GM12878 (cell line): ENCODE results near the gene GPC6. TPM values are rescaled to one million over a fixed set of nuclear protein-coding genes. Genes with fewer than 3 reads are reported as not detected.

Source experiments
- ATAC-seq: fragments of 200-7000 bp; cut with Tn5 transposase; 3 replicates; pipeline ENCODE4 v1.9.1; 2020; ENCODE audit warnings: mild to moderate bottlenecking, moderate library complexity
- BruUV-seq: library from RNA; stranded (reverse); fragments of 400-500 nt; replicated peaks from 2 replicates; lab custom pipeline; 2021; lab: Mats Ljungman, UMichigan
- CTCF ChIA-PET: fragments of 300-600 bp; sonication (Branson Sonifier 250); formaldehyde crosslinking; extraction: SDS; loops from one replicate; lab custom pipeline; 2021; ENCODE audit warnings: inconsistent platforms; lab: Yijun Ruan, JAX
- POLR2A ChIA-PET: fragments of 350-600 bp; formaldehyde crosslinking; extraction: SDS; loops from one replicate; lab custom pipeline; 2021; ENCODE audit warnings: inconsistent platforms; lab: Charles Lee
- RAD21 ChIA-PET: fragments of 300-600 bp; sonication (Branson Sonifier 250); formaldehyde crosslinking; loops from one replicate; lab custom pipeline; 2023; ENCODE audit warnings: antibody characterized with exemption; ENCODE audit not compliant: unreplicated experiment; lab: Charles Lee
- SMC1A ChIA-PET: fragments of 300-600 bp; sonication (Branson Sonifier 250); formaldehyde crosslinking; loops from one replicate; lab custom pipeline; 2023; ENCODE audit not compliant: unreplicated experiment, uncharacterized antibody; lab: Charles Lee
- DNase-seq: peaks from one replicate; pipeline ENCODE4 v3.0.0-alpha.2; 2011; ENCODE audit warnings: low read depth, low spot score
- FAIRE-seq: peaks from 3 replicates; lab custom pipeline; 2011; peaks lifted over from hg19 to GRCh38; lab: Jason Lieb, UNC
- H2AFZ ChIP-seq: 2 replicates; pipeline ENCODE4 v1.6.0; 2011; ENCODE audit warnings: low read depth, low read length, control low read depth; ENCODE audit not compliant: control insufficient read depth
- H3K27ac ChIP-seq: 2 replicates; pipeline ENCODE4 v1.5.1; 2011; ENCODE audit warnings: control low read depth; ENCODE audit not compliant: control insufficient read depth, insufficient read depth
- H3K27me3 ChIP-seq, 2 experiments: replicated peaks in 1 of 2; 2 replicates each; pipeline versions ENCODE4 v1.6.0 to v1.6.1; 2011; ENCODE audit warnings: low read length in 1 of 2; ENCODE audit not compliant: control insufficient read depth in 2 of 2, insufficient read depth in 2 of 2
- H3K36me3 ChIP-seq, 2 experiments: 2 replicates each; pipeline ENCODE4 v1.5.1; 2011; ENCODE audit warnings: low read length in 1 of 2; ENCODE audit not compliant: control insufficient read depth in 2 of 2, insufficient read depth in 2 of 2
- H3K4me1 ChIP-seq: 2 replicates; pipeline ENCODE4 v1.6.1; 2011; ENCODE audit warnings: mild to moderate bottlenecking, low read length, moderate library complexity, mixed read lengths; ENCODE audit not compliant: control insufficient read depth, insufficient read depth
- H3K4me2 ChIP-seq: 2 replicates; pipeline ENCODE4 v1.6.0; 2011; ENCODE audit warnings: control low read depth; ENCODE audit not compliant: control insufficient read depth, insufficient read depth
- H3K4me3 ChIP-seq: fragments of 200-600 bp; sonication (generic); 2 replicates; pipeline ENCODE4 v1.5.1; 2016
- H3K79me2 ChIP-seq: 2 replicates; pipeline ENCODE4 v1.6.0; 2011; ENCODE audit warnings: low read length; ENCODE audit not compliant: control insufficient read depth, insufficient read depth
- H3K9ac ChIP-seq: 2 replicates; pipeline ENCODE4 v1.8.0; 2011; ENCODE audit warnings: low read length, control low read depth, mixed read lengths; ENCODE audit not compliant: control insufficient read depth, insufficient read depth
- H3K9me3 ChIP-seq: replicated peaks from 3 replicates; pipeline ENCODE4 v1.5.1; 2011; ENCODE audit warnings: mild to moderate bottlenecking, low read length; ENCODE audit not compliant: control insufficient read depth, insufficient read depth
- H4K20me1 ChIP-seq: 2 replicates; pipeline ENCODE4 v1.6.0; 2011; ENCODE audit not compliant: control insufficient read depth, insufficient read depth
- ATF7 ChIP-seq: fragments of 450-650 bp; IDR thresholded peaks from 2 replicates; pipeline ENCODE4 v1.6.1; 2016; ENCODE audit warnings: low read depth, mild to moderate bottlenecking
- FOS ChIP-seq: IDR thresholded peaks from 3 replicates; pipeline ENCODE4 v1.6.1; 2011; ENCODE audit warnings: borderline replicate concordance; ENCODE audit not compliant: insufficient read length; ENCODE audit errors: extremely low read depth
- KAT2A ChIP-seq: conservative IDR thresholded peaks from 2 replicates; pipeline ENCODE4 v1.6.1; 2011; ENCODE audit warnings: low read depth, low read length; ENCODE audit not compliant: control insufficient read depth
- MTA2 ChIP-seq: fragments of 450-650 bp; IDR thresholded peaks from 2 replicates; pipeline ENCODE4 v1.6.1; 2016; ENCODE audit warnings: low read depth, mild to moderate bottlenecking, moderate library complexity
- NRF1 ChIP-seq: conservative IDR thresholded peaks from 2 replicates; pipeline ENCODE4 v1.6.1; 2011; ENCODE audit warnings: mild to moderate bottlenecking, low read depth, low read length, improper control_type of control experiment
- TARDBP ChIP-seq: IDR thresholded peaks from 2 replicates; pipeline ENCODE4 v1.6.1; 2016; ENCODE audit warnings: borderline replicate concordance
- WGBS: methylation state at CpG from one replicate; pipeline ENCODE4 v1.1.6; 2016; ENCODE audit warnings: low lambda C conversion rate; ENCODE audit not compliant: insufficient replicate concordance, insufficient coverage; ENCODE audit errors: missing lambda C conversion rate; 5-methylcytosine and 5-hydroxymethylcytosine counted together
- in situ Hi-C: fragments of 300-500 bp; cut with MboI; formaldehyde crosslinking; loops from 9 replicates; pipeline ENCODE4 v1.14.3; 2018; ENCODE audit warnings: mixed read lengths
- intact Hi-C: fragments of 100-400 bp; cut with micrococcal nuclease; formaldehyde crosslinking; loops from one replicate; pipeline ENCODE4 v1.14.2; 2022; ENCODE audit not compliant: unreplicated experiment
- polyA plus RNA-seq, 11 experiments: library from polyadenylated mRNA; depleted of rRNA in 4 of 11; unstranded in 6 of 11; stranded (reverse) in 5 of 11; fragments of >200 nt; fragmentation: Nextera tagmentation in 4 of 11; fragmentation: Illumina TruSeq in 1 of 11; extraction: Ambion mirVana in 4 of 11; extraction: Trizol in 1 of 11; gene quantifications; 1 replicate in 1 of 11; 2 replicates in 10 of 11; pipeline versions ENCODE4 v1.2.1 to v1.2.3, GENCODE V29; 2011 to 2016; ENCODE audit warnings: inconsistent platforms in 2 of 11, missing spikeins in 2 of 11, low read depth in 1 of 11
- total RNA-seq, 4 experiments: library from RNA; depleted of rRNA in 3 of 4; stranded (reverse); fragments of >200 nt in 3 of 4; fragmentation: Illumina TruSeq in 1 of 4; extraction: Trizol in 1 of 4; gene quantifications; 2 replicates each; pipeline versions ENCODE4 v1.2.1 to v1.2.3, GENCODE V29; 2013 to 2021
- TF ChIP-seq, protein P1 (sequence below): IDR thresholded peaks from 2 replicates; pipeline ENCODE4 v1.6.1; 2012; ENCODE audit warnings: improper control_type of control experiment, low read depth, low read length; ENCODE audit not compliant: insufficient replicate concordance

The GPC6 gene
- total and polyA plus RNA-seq, 10 of the 15 experiments (the other 5 are each of a cell fraction or from before 2014, with no cell fraction given) = 0.03 to 0.04 (median 0.03) TPM; not detected in 7

DNA sequence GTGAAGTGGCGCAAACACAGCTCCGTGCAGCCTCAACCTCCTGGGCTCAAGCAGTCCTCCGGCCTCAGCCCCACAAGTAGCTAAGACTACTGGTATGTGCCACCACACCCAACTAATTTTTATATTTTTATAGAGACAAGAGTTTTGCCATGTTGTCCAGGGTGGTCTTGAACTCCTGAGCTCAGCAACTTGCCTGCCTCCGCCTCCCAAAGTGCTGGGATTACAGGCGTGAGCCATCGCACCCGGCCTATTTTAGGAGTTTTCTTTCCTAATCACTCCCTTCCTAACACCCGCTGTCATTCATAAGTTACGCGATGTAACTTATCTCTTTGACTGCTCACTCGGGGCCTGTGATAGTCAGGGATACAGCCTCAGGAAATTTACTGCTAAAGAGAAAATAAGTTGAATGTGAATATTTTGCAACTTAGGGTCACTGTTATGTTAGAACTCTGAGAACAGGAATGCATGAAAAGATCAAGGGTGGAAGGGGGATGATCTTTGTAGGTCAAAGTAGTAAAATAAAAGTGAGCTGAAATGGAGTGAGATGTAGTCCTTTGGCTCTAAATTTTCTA lies 1112.6 kb downstream of the GPC6 start (continued):
- TF ChIP-seq ATF7 = no peak

DNA sequence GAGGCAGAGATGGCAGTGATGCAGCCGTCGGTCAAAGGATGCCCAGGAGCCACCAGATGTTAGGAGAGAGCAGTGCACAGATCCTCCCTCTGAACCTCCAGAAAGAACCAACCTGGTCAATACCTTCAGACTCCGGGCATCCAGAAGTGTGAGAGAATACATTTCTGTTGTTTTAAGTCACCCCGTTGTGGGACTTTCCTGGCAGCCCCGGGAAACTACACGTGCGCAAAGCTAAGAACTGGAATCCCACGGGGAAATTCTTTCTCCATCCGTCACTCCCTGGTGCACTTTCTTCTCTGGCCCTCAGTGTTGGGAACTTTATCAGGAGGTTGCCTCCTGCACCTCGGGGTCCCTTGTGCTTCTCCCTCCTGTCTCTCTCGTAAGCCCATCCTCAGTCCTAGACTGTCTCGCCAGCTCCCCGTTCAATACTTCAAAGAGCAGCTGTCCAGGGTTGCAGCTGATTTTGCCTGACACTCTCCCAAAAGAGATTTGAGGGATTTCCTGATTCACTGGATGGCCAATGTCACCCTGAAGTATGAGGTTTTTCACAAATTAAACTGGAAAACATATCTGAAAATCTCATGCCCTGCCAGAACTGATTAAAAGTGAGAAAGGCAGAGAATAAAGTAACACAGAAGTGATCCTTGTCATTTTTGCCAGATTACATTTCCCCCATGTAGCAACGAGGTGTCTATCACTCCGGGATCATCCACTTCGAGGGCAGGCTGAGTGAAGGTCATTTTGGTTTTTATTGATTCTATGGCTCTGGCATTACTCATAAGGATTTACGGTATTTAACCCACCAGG lies 1116.0 kb downstream of the GPC6 start:
- 9% methylated on average over 17 of the region's 17 CpGs for WGBS
- H3K4me3 ChIP-seq = no peak overlapping the region
- in situ Hi-C loops = no loop called here
- H3K79me2 ChIP-seq = no peaks in the 10 kb centered on the region
- DNase-seq (no peak), FAIRE-seq (no peak), ATAC-seq (no peak)
- H3K36me3 ChIP-seq = no peaks in the 10 kb centered on the region
- ChIA-PET RAD21 (no interaction called here), POLR2A (no interaction called here), CTCF (no interaction called here), SMC1A (no interaction called here)
- no peak for TF ChIP-seq TARDBP
- TF ChIP-seq MTA2 = no peak
- H3K9ac ChIP-seq = no peak overlapping the region
- H3K9me3 ChIP-seq = no peaks in the 10 kb centered on the region
- no peaks in the 10 kb centered on the region for H3K4me1 ChIP-seq
- H4K20me1 ChIP-seq = no peaks in the 10 kb centered on the region
- BruUV-seq = no TSS peak
- H2AFZ ChIP-seq = no peak overlapping the region
- intact Hi-C loops = no loop called here
- H3K27me3 ChIP-seq = no peaks in the 10 kb centered on the region
- no peak overlapping the region for H3K27ac ChIP-seq
- no peak overlapping the region for H3K4me2 ChIP-seq

DNA sequence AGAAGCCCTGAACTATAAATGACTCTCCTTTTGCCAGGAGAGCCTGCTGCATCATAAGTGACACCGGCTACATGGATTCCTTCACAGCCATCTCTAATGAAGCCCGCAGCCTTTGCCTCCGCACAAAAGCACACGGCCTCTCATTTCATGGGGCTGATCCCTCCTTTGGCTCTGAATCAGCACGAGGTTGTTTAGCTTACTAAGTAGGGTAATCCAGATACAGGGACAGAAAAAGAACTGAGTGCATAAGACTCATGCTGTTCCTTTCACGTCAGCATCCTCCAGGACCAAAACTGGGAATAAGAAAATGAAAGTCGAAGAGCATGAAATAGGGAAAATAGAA lies 1116.6 kb downstream of the GPC6 start:
- in situ Hi-C loops = no loop called here

More for the DNA sequence above, 1116.6 kb downstream of the GPC6 start:
- Histone ChIP-seq H3K36me3 (no peaks in the 10 kb centered on the region), H3K27me3 (no peaks in the 10 kb centered on the region), H3K4me2 (no peak overlapping the region), H4K20me1 (no peaks in the 10 kb centered on the region), H3K27ac (no peak overlapping the region), H3K4me3 (no peak overlapping the region), H3K9me3 (no peaks in the 10 kb centered on the region), H3K4me1 (no peaks in the 10 kb centered on the region), H3K9ac (no peak overlapping the region), H3K79me2 (no peaks in the 10 kb centered on the region), H2AFZ (no peak overlapping the region)
- ChIA-PET RAD21 (no interaction called here), SMC1A (no interaction called here), POLR2A (no interaction called here), CTCF (interaction anchor here (1.4 kb wide), 1 partner anchor 18 kb away, joined by 3 read pairs; no protein-coding TSS in a partner anchor)
- intact Hi-C loops = no loop called here
- BruUV-seq = no TSS peak
- DNase-seq (no peak), FAIRE-seq (no peak), ATAC-seq (no peak)
- TF ChIP-seq FOS (no peak), NRF1 (no peak), KAT2A (no peak)
- TF ChIP-seq, protein P1, sequence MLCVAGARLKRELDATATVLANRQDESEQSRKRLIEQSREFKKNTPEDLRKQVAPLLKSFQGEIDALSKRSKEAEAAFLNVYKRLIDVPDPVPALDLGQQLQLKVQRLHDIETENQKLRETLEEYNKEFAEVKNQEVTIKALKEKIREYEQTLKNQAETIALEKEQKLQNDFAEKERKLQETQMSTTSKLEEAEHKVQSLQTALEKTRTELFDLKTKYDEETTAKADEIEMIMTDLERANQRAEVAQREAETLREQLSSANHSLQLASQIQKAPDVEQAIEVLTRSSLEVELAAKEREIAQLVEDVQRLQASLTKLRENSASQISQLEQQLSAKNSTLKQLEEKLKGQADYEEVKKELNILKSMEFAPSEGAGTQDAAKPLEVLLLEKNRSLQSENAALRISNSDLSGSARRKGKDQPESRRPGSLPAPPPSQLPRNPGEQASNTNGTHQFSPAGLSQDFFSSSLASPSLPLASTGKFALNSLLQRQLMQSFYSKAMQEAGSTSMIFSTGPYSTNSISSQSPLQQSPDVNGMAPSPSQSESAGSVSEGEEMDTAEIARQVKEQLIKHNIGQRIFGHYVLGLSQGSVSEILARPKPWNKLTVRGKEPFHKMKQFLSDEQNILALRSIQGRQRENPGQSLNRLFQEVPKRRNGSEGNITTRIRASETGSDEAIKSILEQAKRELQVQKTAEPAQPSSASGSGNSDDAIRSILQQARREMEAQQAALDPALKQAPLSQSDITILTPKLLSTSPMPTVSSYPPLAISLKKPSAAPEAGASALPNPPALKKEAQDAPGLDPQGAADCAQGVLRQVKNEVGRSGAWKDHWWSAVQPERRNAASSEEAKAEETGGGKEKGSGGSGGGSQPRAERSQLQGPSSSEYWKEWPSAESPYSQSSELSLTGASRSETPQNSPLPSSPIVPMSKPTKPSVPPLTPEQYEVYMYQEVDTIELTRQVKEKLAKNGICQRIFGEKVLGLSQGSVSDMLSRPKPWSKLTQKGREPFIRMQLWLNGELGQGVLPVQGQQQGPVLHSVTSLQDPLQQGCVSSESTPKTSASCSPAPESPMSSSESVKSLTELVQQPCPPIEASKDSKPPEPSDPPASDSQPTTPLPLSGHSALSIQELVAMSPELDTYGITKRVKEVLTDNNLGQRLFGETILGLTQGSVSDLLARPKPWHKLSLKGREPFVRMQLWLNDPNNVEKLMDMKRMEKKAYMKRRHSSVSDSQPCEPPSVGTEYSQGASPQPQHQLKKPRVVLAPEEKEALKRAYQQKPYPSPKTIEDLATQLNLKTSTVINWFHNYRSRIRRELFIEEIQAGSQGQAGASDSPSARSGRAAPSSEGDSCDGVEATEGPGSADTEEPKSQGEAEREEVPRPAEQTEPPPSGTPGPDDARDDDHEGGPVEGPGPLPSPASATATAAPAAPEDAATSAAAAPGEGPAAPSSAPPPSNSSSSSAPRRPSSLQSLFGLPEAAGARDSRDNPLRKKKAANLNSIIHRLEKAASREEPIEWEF = no peak
- WGBS = 51% methylated on average over 7 of the region's 7 CpGs
